Activated CD8-positive, alpha-beta memory T cell treated with anti-CD3 and anti-CD28 coated beads for 24 hours (primary cell): Measurements from ENCODE around the gene CEP152.
"Not testable (repeated sequence)": the region's sequence is repeated elsewhere in the genome, so short reads cannot be mapped to it uniquely, and the experiment has no call there.

Experiments used
- DNase-seq: peaks from one replicate; pipeline ENCODE4 v3.0.0-alpha.2; 2020

Gene CEP152

DNA sequence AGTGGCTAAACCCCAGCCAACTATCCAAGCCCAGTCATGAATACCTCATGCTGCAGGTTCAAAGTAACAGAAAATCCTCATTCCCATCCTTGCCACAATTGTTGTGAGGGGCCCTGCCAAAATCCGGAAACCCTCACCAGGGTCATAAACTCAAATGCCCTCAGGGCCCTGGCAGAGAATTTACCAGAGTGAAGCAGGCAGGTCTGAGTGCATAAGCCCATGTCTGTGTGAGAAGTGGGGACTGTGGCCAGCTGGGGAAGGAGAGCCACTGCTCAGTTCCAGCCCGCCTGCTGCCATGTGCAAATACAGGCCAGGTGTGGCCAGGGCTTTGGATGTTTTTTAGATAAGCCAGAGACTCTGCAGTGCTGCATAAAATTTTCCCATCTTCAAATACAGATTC lies 7.0 kb downstream of the CEP152 start:
- DNase-seq: no peak

DNA sequence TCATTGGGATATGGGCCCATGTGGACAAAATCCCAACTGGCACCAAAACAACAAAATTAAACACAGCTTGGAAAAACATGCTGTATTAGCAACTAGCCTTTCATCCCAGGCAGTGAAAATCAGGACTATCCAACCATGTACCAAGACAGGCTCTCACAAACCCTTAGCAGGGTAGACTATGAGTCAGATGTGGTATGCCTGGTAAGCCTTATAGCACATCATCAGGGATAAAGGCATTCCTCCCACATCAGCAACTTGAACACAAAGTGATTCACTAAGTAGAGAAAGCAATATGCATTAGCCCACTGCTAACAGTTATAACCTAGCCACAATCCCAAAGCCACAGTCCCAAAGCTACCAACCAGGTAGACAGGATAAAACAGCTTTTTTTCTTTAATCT lies 8.0 kb downstream of the CEP152 start:
- DNase-seq: no peak

DNA sequence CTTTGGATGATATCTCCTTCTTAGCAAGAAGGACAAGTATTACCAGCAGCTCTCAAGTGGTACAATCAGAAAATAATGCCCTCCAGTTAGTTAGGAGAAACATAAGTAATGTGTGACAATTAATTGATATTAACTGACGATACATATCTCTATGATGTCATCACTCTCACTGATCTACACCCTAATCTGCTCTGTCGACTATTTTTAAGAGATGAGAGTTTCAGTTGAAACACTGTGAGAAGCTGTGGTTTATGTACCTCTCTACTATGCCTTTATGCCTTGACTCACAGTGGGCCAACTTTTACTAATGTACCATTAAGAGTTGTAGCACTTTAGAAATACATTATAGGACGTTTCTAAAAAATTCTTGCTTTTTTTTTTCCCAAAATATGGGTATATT lies 8.6 kb downstream of the CEP152 start:
- DNase-seq: no peak

DNA sequence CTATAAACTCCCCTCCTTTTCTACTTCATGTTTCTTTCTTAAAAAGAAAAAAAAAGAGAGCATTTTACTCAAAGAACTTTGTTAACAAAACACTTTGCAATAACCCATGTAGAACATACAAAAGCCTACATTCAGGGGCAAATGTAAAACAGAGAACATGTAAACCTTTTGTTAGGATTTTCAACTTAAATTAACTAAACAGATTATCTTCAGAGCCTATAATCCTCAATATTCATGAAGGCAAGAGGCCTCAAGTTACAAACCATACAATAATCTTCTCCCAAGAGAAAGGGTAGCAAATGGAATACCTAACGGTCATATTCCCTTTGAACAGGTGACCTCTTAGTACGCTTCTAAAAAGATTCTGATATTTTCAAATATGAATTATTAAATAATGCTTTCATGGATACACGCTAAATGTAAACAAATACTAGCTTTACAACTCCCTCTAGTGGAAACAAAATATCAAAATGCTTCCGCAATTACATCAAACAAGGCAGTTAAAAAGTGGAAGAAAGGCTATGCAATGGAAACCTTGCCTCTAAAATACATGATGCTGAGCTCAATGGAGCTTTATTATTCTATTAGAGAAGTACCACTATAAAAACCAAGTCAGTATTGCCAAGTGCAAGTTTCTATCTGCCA lies 9.9 kb downstream of the CEP152 start:
- no peak for DNase-seq

DNA sequence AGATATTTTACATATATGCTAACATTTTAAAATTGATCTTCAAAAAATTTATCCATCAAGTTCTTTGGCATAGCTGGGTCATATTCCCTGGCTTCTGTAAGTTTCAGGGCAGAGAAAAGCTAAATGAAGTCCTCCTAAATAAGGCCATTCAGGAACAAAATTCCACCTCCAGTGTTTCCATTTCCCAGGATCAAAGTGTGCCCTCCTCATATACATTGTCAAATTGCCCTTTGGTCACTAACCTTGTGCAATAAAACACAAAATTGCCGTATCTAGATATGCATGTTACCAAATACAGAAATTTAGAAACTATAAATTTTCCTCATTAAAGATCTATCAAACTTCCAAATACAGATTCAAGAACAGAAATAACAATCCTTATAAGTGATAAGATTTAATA lies 10.6 kb downstream of the CEP152 start:
- no peak for DNase-seq

DNA sequence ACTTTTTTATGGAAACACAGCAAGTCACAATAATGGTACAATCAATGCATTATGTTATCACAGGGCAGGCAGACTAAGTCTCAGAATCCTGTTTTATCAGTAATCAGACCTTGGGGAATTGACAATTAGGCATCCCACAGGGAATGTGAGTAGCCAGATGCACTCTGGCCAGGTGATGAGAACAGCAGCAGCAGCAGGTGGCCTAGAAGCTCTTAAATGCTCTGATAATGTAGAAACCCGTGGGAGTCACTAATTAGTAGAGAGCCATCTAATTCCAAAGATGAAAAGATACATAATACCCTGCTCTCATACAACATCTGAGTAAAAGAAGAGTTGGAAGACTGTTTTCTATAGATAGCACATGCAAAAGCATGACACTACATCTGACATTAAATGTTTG lies 12.6 kb downstream of the CEP152 start:
- DNase-seq: no peak

DNA sequence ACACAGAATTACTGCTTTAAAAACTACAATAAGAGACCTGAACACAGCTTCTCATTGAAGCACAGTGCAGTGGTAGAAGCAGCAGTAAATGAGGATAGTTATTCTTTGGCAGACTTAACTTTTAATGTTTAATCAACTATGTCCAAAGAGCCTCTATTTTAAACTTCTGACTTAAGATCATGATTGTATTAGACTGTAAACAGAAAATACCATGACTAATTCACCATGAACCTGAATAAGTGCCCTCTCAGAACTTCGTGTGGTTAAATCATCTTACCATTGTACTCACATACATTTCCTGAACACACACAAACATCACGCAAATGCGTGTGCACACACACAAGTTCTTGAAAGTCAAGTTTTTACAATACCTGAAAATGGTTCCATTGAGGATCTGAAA lies 13.9 kb downstream of the CEP152 start:
- no peak for DNase-seq

DNA sequence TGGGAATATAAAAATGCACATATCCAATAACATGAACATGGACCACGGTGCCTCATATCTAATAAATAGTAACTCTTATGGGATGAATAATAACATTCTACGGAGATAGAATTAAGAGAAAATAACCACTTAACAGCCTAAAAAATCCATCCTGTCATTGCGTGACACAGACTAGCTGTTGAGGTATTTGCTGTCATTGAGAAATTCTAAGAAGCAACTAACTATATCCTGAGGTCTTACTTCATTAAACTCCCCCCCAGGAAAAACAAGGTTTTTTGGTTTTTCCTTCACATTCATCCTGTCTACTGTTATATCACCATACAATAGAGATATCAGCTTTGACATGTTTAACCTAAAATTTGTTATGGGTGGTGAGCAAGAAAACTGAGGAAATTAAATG lies 14.3 kb downstream of the CEP152 start:
- DNase-seq: no peak

DNA sequence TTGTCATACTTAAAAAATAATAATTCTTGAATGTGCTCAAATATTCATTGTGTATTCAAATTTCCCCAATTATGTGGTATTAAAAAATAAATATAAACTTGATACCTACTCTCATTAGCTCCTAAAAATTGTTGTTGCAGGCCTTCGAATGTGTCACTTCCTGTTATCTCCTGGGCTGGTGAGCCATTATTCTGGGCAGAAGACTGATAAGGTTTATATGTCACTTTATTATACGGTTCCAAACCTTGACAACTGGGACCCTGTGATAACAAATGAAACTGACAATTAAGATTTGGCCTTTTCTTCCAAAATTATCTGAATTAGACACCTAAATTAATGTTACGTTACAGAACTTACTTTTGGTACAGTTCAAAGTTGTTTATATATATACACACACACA lies 15.0 kb downstream of the CEP152 start:
- DNase-seq: no peak

DNA sequence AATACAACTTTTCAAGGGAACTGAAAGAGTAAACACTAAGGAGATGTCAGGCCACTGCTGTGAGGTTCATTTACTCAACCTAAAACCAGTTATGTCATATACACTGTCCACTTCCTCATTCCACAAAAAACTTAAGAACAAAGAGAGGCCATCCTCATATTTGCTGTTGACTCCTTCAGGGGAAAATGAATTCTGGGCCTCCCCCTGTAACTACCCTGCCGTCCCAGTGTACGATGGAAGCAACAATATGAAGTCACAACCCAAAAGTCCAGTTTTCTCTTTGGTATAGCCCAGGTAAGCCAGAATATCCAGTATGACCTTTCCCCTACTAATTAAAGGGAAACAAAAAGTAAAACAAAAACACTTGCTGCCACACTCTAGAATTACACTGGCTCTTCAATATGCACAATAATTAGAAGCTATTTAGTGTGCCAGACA lies 16.2 kb downstream of the CEP152 start:
- DNase-seq: no peak

DNA sequence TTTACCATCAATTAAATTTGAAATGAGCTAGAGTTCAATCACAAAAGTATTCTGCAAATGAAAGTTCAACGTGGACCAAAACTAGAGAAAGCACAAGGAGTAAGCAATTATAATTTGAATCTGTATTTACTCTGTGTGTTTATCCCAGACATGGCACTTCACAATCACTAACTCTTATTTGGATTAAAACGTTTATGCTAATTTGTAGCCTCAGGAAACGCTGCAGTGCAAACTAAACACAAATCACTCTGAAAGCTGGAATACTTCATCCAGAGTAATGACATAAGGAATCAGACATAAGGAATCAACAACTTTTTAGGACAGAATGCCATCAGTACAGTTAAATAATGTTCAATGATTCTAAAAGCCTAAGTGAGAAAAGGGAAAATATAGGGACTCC lies 18.5 kb downstream of the CEP152 start:
- DNase-seq: no peak

DNA sequence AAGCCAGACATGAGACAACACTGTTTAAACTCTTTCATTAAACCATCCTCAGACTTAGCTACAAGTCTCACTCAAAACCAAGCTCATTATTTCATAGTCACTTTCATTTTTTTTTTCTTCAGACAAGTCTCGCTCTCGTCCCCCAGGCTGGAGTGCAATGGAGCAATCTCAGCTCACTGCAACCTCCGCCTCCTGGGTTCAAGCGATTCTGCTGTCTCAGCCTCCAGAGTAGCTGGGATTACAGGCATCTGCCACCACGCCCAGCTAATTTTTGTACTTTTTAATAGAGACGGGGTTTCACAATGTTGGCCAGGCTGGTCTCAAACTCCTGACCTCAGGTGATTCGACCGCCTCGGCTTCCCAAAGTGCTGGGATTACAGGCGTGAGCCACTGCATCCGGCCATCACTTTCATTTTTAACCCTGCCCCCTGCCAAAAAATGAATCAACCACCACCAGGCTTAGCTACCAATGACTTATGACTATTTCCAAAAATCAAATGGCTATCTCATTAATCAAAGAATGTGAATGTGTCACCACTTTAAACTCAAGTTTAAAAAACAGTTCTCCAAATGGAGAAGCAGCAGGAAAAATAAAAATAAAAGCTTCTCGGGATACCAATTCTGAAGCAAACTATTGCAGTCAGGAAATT lies 20.3 kb downstream of the CEP152 start:
- not testable (repeated sequence) for DNase-seq

DNA sequence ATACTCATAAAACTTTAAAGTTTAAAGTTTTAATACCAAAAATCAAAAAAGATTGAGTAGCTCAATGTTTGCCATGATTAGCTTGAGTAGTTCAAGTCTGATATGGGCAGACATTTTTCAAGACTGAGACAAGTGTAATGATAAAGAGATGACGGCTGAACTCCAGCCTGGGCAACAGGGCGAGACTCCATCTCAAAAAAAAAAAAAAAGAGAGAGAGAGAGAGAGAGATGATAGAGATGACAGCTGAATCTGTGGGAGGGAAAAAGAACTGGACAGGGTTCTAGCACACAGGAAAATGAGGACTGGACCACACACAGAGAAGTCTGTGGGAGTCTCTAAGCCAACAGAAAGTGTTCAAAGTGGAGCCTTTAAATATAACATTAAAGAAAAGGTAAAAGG lies 25.2 kb downstream of the CEP152 start:
- DNase-seq: no peak

DNA sequence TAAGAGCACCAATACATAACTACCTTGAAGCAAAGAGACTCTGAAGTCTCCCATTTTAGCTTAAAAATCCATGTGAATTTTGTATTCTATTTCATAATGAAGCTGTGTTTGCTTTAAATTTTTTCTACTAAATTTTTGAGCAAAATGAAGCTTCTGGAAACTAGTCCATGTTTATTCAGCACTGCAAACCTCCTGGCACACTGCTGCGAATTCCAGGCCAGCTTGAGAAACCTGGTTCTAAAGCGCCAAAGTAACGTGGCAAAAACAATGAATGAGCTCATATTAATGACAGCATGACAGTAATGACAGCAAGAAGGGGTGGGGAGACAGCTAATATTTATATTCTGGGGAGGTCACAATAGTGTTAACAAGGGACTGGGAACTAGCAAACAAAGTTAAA lies 25.7 kb downstream of the CEP152 start:
- DNase-seq: no peak

DNA sequence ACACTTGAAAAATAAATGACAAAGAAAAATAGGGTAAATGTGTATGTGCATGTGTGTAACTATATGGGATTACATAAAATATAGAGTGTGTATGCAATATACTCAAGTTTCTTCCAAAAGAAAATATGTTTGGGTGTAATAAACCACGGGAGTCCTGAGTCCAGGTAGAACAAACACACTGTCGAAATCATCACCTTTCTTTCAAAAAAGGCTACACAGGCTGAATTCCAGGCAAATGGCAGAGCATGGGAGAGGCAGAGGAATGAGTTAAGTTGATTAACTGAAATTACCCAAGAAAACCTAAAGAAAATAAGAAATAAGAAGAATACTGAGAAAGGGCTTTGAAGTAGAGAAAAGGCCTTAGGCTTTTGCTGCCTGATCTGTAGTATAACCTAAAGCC lies 26.1 kb downstream of the CEP152 start:
- DNase-seq: no peak

DNA sequence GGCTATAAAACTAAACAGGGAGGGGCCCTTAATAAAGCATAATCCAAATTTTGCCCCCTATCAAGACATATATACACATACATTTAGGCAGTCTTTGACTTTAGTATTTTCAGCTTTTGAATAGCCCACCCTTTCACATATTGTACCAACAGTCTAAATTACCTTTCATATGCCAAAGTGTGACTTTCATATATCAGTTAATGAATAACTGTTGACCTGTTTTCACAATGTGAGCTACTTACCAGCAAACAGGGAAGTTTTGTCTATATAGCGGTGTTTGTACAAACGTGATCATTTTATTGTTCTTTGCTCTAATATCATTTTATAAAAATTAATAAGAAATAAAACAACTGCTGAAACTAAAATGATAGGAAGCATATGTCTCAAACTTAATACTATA lies 28.0 kb downstream of the CEP152 start:
- DNase-seq: no peak

DNA sequence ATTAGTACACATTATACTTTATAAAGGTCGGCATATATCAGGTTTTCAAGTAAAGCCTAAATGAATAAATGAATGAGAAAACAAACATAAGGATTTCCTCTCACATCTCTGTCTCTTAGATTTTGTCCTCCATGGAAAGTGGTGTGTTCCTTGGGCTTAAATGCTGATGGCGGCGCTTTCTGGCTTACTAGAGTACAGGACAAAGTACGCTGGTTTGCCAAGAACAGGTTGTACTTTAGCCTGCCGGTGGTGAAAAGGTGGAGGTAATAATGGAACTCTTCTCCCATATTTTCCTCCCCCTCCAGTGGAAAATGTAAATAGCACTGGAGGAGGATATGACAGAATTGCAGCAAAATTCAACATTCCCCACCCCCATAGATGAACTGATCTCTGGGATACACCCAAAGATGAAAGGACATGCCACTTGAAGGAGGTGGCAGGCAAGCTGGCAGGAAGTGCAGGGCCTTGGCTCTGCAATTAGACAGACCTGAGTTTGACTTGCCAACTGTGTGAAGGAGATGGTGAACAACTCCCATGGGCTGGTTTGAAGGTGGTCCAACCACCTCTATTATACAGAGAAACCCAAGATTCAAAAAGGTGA lies 29.3 kb downstream of the CEP152 start:
- no peak for DNase-seq

DNA sequence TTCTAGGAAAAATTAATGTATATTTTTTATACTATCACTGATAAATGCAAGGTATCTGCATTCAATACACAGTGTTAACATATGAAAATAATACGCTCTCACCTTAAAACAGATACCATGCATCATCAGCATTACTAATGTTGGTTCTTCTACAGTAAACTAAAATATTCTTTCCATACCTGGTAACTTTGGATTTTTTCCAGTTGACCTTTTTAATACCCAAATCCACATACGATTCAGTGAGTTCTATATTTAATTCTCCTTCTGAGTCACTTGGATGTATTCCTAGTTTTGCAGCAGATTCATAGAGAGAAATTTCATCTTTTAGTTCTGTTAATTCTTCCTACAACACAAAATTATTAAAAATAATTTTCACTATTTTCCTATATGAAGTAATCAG lies 29.9 kb downstream of the CEP152 start:
- DNase-seq: no peak

DNA sequence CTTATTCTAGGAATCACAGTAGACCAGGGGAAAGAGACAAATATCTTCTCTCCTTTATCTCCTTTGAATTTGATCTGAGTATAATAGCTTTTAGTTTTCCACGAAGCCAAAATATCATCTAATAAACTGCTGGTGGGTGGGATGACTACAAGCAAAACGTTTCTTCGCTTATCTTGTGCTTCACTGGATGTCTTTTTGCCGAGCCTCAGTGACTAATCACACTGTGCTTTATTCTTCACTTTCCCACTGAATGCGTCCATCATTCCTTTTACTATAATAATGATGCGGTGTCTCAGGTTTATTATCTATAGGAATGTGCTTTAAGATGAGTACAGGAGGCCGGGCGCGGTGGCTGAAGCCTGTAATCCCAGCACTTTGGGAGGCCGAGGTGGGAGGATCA lies 32.5 kb downstream of the CEP152 start:
- DNase-seq: no peak

DNA sequence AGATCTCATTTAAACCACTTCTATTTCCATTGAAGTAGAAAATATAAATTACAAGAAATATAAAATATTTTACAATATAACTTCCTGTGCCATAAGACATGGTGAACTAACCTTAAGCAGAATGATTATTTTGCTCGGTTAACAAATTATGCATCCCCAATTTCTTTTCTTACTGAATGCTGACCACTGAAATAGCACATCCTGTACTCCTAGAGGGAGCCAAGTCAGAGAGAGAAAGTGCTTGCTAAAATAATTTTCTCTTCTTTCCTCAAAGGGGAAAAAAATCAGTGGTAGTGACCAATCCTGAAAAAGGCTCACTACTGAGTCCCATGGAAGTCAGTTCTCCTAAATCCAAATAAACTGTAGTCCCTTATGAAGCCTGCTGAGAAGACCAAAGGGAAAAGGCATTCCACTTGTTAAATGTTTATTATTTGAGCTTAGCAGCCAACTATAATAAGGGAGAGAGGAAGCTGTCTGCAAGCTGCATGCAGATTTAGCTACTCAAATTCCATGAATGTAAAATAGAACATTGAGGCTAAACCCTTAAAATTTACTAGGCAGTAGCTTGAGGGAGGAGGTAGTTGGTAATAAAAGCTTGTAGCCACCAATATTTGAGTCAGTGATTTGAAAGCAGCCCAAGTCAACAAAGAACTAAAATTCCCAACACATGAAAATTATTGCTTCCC lies 33.1 kb downstream of the CEP152 start:
- DNase-seq: no peak

DNA sequence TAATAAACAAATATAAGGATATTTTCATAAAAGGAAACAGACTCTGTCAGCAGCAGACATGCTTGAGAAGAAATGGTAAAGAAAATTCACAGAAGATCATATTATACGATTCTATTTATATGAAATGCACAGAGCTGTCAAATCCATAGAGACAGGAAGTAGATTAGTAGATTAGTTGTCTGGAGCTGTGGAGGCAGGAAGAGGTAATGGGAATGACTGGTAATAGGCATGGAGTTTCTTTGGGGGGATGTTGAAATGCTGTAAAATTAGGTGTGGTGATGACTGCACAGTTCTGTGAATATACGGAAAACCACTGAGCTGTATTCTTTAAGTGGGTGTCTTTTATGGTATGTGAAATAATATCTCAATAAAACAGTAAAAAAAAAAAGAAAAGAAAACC lies 35.3 kb downstream of the CEP152 start:
- no peak for DNase-seq

DNA sequence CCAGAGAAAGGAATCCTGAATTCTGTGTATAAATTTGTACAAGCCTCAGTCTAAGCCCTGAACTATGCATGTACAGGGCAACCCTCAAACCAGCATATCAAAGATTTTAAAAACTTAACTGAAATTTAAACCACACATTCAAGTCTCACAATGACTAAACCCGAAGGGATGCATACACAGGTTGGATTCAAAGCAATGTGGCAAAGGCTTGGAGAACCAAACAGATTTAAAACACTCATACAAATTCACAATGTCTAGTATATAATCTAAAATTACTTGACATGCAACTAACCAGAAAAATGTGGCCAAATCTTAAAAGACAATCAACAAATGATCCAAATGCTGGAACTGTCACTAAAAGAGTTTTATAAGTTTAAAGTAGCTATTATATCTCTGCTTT lies 36.4 kb downstream of the CEP152 start:
- no peak for DNase-seq

DNA sequence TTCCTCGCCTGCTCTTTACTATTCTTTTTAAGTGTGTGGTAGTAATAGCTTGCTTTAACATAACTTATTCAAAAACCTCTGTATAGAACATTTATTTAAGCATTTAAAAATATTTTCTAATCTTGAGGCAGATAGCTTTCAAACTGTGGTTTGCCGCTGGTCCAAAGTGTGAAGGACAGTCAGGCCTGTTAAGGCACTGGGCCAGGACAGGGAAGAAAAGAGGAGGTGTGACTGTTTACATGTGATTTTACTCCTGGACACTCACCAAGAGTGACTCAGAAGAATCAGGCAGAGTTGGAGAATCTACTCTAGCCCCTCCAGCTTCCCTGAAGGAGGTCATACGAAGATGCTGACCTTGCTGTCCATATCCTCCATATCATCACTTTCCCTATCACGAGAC lies 44.7 kb downstream of the CEP152 start:
- no peak for DNase-seq

DNA sequence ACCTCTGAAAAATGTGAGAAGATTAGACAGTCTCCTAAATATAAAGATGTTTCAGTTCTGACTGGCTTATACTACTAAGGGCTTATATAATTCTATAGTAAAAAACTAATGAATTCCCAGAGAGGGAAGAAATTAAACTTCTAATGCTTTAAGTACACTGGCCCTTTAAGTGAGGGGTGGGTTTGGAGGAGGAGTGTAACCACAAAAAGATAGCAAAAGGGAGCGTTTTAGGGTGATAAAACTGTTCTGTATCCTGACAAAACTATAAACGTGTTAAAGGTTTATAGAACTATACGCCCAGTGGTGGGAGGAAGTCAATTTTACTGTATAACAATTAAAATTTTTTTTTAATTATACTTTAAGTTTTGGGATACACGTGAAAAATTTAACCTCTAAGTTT lies 45.8 kb downstream of the CEP152 start:
- no peak for DNase-seq
